SKM-1 (cell line): ENCODE results near the gene CSGALNACT2.

Experiments
- DNase-seq: peaks from one replicate; lab custom pipeline; 2025; ENCODE audit not compliant: unreplicated experiment; lab: John Stamatoyannopoulos, UW

CSGALNACT2 gene

DNA sequence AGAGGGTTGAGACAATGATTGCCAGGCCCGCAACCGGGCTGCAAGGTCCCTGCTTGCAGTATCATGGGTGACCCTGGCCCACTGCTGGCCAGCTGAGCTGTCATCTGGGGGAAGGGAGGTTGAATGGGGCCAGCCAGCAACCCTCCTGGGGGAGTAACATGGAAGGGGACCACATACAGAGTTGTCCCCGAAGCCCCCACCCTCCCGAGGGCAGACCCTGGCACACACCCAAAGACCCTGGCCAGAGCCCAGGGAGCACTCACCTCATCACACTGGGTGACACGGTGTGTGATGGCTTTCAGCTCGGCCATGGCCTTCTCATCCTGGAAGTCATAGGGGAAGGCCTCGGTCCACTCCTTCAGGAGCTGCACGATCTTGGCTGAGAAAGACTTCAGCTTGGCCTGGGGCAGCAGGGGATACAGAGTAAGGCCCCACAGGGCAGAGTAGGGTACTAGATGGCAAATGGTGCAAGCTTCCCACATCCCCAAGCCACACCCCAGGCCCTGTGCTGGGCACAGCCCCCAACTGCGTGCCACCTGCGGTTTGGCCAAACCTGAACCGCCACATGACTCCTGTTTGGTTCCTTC is 63.4 kb downstream of the CSGALNACT2 start:
- no peak for DNase-seq

DNA sequence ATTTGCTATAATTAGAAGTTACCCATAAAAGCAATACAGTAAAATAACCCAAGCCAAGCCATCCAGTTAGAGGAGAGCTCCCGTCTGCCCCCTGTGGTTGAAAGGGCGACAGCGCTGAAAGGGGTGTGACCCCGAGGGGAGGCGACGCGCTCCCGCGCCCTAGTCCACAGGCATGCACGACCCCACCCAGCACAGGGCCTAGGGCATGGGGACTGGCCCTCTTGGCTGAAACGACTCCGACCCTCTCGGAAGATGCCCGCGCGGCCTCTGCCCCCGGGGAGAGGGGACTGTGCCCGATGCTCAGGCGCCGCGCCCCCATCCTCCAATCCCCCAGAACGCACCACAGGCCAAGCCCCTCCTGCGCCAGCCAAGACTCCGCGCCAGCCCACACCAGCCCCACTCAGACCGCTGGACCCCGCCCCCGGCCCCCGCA is 64.0 kb downstream of the CSGALNACT2 start:
- peak; percentile 11 for DNase-seq

DNA sequence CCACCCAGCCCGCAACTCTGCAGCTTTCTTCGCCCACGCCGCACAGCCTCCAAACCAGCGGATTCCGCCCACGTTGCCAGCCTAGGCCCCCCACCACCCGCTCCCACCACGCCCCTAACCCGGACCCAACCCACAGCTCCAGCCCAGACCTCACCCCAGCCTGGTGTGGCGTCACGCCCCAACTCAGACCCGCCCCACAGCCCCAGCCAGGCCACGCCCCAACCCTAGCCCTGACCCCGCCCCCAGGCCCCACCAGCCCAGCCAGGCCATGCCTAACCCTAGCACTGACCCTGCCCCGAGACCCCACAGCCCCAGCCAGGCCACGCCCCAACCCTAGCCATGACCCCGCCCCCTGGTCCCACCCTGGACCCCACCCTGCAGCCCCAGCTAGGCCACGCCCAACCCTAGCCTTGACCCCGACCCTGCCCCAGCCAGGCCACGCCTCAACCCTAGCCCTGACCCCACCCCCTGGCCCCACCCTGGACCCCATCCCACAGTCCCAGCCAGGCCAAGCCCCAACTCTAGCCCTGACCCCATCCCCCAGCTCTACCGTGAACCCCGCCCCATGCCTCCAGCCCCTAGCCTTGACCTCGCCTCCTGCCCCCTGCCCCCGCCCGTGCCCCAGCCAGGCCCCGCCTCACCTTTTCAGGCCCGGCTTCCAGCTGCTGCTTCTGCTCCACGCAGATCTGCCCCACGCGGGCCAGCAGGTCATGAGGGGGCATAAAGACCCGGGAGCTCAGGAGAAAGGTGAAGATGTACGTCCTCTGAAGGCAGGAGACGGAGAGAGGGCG is 64.6 kb downstream of the CSGALNACT2 start:
- DNase-seq: no peak

GRCh38 chr10:43203448-43204041 is 65.3 kb downstream of the CSGALNACT2 start:
- no peak for DNase-seq

DNA sequence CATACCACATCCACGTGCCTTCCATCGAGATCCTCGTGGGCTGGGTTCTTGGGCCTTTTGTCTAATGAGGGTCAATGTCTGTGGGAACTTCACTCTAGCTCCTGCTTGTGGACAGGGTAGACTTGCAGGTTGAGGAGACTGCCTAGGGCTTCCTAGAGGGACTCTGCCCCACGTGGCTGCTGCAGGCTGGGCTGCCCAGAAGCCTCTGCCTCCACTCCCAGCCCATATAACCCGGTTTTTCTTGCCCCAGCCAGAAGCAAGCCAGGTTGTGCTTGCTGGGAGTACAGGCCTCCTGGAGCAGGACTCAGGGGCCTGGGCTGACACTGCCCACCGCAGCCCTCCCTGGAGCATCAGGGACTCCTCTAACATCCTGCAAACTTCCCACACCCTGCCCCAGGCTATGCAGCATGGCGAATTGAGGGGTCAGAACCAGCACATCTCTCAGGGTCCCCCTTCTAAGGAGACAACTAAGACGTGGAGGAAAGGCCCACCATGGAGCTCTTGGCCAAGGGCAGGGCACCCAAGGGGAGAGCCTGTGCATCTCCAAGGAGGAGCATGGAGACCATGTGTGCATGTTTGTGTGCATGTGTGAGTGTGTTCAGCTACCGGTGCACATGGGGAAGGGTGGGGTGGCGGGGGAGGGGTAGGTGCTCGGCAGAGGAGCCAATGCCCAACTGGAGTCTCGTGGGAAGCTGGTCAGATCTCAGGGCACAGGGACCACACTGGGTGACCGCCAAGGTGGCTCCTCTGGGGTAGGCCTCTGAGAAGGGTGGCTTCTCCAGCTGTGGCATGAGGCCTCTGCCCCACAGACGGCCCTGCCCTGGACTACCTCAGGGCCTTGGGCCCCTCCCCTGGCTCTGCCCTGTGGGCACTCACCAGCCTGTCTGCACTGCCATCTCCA is 66.0 kb downstream of the CSGALNACT2 start:
- DNase-seq: no peak

DNA sequence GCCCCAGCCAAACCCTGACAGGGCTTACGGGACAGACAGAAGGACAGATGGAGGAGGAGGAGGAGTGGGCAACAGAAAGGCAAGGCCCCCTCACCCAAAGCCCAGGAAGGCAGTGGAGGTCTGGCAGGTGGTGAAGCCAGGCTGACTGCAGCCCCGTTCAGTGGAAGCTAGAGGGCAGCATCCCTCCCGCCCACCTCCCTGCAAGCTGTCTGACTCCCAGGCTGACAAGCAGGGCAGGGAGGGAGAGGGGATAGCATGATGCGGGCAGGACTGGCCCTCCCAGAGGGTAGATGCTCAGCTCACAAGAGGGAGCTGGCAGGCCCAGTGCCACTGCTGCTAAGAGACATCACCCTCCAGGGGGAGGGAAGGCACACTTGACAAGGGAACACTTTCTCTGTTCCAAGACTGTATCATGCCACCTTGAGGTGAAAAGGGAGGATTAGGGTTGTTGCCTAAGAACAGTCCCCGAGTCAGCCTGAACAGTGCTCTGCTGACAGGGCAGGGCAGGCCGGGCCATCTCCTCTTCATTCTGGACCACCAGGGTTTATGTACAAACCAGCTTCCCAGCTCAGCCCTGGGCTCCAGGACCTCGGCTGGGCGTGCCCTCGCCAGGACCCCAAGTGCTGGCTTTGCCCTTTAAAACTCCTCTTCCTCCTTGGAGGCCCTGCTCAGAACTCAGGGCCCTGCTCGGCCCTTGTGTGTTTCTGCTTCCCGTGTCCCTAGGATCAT is 66.9 kb downstream of the CSGALNACT2 start:
- peak; percentile 75 for DNase-seq

GRCh38 chr10:43205681-43206390 is 67.6 kb downstream of the CSGALNACT2 start:
- DNase-seq: no peak

GRCh38 chr10:43206391-43207235 is 68.4 kb downstream of the CSGALNACT2 start:
- DNase-seq: no peak

DNA sequence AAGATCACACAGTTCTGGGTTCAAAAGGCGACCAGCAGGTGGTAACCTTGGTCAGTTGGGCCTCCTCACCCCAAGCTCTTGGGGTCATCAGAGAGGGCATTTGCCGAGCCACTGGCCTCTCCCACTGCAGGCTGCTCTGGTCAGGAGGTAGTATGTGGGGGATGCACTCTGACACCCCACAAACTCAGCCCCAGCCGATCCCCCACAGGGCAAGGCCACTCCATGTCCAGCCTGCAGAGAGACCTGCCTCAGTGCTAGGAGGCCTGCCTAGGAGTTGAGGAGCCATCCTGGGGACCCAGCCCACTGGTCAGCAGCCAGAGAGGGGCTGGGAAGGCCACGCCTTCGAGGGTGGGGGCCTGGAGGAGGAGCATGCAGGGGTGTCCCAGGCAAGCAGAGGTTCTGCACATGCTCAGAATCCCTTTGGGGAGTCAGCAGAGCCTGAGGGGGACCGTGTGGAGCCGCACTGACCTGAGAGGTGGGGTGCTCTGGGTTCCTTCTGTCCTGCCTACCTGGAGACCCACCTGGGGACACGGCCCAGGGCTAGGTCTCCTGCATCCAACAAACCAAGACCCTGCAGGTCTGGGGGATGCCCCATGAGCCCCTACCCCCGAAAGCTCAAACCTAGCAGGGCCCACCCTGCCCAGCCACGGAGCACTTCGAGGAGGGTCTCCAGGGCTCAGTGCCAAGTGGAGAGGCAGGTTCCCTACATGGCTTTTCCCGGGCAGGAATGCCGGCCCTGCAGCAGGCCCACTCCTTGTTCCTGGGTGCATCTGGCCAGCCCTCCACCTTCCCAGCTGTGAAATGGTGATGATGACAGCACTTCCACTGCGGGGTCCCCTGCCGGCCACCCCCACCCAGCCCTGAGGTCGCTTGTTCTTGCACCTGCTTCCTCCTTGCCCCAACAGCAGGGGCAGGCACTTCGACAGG is 70.2 kb downstream of the CSGALNACT2 start:
- DNase-seq: no peak

GRCh38 chr10:43209074-43209455 is 70.8 kb downstream of the CSGALNACT2 start:
- no peak for DNase-seq

DNA sequence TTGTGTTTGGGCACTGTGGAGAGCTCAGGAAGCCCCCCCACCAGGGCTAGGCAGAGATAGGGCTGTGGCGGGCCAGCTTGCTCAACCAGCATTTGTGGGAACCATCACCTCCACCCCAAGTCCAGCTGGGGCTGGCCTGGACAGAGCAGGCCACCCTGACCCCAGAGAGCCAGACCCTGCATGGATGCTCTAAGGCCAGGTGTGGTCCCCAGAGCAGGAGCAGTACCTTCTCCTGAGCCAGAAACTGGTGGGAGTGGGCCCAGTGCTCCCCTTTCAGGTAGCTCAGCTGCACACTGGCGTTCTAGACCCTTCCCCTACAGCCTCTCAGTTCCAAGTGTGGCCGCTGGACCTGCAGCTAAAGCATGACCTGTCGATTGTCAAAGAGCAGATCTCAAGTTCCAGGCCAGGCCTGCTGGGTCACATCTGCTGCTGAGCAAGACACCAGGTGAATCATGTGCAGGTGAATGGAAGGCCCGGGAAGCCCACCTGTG is 71.5 kb downstream of the CSGALNACT2 start:
- DNase-seq: no peak

- no peak for DNase-seq
Observed at GRCh38 chr10:43210556-43210955, 72.3 kb downstream of the CSGALNACT2 start.

- DNase-seq: no peak
Observed at GRCh38 chr10:43211030-43211429, 72.8 kb downstream of the CSGALNACT2 start.

- no peak for DNase-seq
Observed at GRCh38 chr10:43211431-43212042, 73.3 kb downstream of the CSGALNACT2 start.

- DNase-seq: no peak
Observed at GRCh38 chr10:43212043-43212721, 73.9 kb downstream of the CSGALNACT2 start.

DNA sequence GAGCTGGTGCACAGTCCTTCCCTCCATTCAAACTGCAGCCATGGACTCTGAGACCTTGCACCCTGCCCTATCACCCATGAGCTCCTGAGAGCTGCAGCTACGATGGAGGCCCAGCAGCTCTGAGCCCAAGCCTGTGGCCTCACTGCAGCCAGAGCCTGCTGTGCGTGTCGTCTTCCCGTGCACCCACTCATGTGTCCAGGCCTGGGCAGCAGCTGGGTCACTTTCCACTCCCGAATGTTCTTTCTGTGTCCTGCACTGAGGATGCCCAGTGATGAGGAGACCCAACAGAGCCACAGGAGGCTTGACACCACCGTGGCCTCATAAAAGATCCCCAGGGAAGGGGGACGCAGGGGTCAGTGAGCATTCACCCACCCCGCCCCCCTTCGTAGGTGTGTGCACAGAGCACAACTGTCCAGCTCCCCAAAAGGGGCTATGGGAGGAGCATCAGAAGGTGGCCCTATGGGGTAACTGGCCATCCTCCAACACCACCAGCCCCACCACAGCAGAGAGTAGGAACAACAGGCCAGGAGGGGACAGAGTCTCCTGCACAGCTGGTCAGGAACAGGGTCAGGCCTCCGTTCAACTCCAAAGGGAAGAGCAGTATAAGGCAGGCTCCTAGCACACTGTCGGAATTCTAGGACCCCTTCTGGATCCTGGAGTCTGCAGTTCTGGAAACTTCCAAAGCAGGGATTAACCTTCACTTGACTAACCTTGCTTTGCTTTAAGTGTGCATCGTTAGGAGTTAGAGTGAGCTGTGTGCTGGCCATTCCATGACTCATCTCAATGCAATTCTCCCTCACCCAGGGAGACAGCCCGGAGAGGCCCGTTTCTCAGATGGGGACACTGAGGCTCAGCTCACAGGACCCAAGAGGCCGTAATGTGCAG is 76.1 kb downstream of the CSGALNACT2 start:
- DNase-seq: no peak
